AG08396 (cell line): ENCODE data around the gene KIF12.

Experiments used
- DNase-seq: peaks from one replicate; pipeline ENCODE4 v3.0.0; 2012; ENCODE audit warnings: low spot score, mixed read lengths

KIF12 gene

GRCh38 chr9:114065304-114065703 lies 33.8 kb downstream of the KIF12 start:
- no peak for DNase-seq

GRCh38 chr9:114061830-114062474 lies 37.1 kb downstream of the KIF12 start:
- no peak for DNase-seq

DNA sequence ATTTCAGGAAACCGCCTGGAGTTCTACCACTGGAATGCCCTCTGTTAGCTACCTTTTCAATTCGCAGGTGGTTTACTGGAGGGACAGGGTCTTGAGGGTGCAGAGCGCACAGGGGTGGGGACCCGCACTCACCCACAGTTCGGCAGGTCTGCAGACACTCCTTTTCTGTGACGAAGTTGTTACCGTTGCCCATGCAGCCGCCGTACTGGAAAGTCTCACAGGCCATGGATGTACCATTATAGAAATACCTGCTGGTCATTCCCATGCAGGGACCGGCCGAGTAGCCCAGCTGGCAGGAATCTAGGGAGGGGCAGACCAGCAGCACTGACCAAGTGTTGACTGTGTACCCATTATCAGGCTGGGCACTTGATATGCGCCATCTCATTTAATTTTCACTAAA lies 37.8 kb downstream of the KIF12 start:
- DNase-seq, result no peak

- DNase-seq, result no peak
These were observed 38.4 kb downstream of the KIF12 start for GRCh38 chr9:114060711-114061110.

DNA sequence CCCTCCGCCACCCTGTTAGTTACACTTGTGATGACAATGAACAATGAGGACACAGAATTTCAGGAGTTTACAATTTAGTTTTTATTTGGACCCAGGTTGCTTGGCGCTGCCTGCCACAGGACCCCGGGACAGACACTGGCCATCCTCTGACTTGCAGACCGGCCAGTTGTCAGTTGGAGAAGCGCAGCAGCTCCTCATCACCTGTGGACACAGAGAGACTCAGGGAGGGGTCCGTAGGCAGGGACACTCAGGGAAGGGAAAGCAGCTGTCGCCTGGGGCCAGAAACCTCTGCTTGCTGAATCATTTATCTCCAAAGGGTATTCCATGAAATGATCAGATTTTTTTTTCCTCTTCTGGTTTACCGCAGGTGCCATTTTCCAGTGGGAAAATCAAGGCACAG lies 39.0 kb downstream of the KIF12 start:
- DNase-seq, result no peak

DNA sequence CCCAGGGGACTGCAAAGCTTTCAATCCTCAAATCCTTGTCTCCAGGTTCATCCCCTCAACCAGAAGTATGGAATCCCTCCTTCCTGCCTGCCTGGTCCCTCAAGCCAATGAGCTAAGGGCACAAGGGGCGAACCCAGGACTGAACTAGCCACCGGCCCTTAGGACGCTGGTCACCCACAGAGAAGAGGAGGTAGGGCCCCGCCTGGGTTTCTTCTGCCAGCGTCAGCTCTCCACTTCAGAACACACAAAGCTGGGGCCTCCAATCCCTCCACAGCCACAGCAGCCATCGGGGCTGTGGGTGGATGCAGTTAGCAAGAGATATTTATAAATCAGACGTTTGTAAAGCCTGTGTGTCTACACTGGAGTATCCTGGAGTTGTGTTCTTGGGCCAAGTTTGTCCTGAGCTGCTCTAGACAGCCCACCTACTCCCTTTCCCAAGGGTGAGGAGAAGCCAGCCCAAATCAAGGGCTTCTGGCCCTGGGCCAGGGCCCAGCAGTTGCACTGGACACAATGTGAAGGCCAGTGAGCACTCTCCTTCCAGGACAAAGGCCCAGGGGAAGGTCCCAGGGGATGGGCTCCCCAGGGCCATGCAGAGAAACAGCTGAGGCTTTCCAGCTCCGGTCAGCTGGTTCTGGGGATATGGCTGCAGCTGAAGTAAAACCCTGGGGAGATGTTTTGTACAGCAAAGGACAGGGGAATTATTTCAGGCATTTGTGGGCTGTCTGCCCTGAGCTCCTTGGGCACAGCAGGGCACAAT lies 39.9 kb downstream of the KIF12 start:
- no peak for DNase-seq

- no peak for DNase-seq
These were observed 40.4 kb downstream of the KIF12 start for GRCh38 chr9:114058688-114059046.

- DNase-seq, result no peak
These were observed 41.8 kb downstream of the KIF12 start for GRCh38 chr9:114057161-114057885.

- DNase-seq, result no peak
These were observed 42.6 kb downstream of the KIF12 start for GRCh38 chr9:114056527-114056926.

GRCh38 chr9:114055894-114056293 lies 43.2 kb downstream of the KIF12 start:
- DNase-seq, result no peak

- no peak for DNase-seq
These were observed 44.0 kb downstream of the KIF12 start for GRCh38 chr9:114055061-114055460.

DNA sequence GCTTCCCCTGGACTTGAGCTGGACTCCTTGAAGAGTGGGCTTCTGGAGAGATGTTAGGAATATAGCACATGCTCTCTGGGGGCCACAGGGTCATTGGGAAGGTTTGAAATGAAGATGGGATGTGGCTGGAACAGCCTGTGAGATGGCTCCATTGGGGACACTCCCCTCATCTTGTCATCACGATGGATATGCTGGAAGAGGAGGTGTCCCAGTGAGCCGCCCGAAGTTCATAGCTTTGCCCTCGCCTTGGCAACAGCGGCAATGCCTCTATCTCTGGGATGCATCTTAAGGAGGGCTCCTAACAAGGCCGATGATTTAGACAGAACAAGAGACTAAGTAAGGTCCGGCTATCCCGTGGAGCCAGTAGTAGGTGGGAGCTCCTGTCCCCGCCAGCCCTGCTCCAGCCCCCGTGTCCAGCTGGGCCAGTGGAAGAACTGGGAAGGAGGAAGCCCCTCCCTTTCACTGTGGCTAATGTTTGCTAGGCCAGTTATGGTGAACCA lies 44.9 kb downstream of the KIF12 start:
- DNase-seq, result no peak

- DNase-seq, result no peak
These were observed 45.7 kb downstream of the KIF12 start for GRCh38 chr9:114053246-114054005.

GRCh38 chr9:114051706-114052105 lies 47.4 kb downstream of the KIF12 start:
- no peak for DNase-seq

GRCh38 chr9:114051281-114051680 lies 47.8 kb downstream of the KIF12 start:
- DNase-seq, result no peak

- no peak for DNase-seq
These were observed 48.4 kb downstream of the KIF12 start for GRCh38 chr9:114050646-114051045.

GRCh38 chr9:114050226-114050568 lies 48.9 kb downstream of the KIF12 start:
- no peak for DNase-seq

DNA sequence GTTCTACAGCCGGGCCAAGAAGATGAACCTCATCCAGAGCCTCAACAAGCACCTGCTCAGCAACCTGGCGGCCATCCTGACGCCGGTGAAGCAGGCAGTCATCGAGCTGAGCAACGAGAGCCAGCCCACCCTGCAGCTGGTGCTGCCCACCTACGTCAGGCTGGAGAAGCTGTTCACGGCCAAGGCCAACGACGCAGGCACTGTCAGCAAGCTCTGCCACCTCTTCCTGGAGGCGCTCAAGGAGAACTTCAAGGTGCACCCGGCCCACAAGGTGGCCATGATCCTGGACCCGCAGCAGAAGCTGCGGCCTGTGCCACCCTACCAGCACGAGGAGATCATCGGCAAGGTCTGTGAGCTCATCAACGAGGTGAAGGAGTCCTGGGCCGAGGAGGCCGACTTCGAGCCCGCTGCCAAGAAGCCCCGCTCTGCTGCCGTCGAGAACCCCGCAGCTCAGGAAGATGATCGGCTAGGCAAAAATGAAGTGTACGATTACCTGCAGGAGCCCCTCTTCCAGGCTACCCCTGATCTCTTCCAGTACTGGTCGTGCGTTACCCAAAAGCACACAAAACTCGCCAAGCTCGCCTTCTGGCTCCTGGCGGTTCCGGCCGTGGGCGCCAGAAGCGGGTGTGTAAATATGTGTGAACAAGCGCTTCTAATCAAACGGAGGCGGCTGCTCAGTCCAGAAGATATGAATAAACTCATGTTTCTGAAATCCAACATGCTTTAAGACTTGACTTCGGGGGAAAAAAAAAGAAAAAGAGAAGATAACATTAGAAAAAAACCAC lies 49.5 kb downstream of the KIF12 start:
- DNase-seq, result no peak

GRCh38 chr9:114048533-114049415 lies 50.3 kb downstream of the KIF12 start:
- DNase-seq, result no peak

DNA sequence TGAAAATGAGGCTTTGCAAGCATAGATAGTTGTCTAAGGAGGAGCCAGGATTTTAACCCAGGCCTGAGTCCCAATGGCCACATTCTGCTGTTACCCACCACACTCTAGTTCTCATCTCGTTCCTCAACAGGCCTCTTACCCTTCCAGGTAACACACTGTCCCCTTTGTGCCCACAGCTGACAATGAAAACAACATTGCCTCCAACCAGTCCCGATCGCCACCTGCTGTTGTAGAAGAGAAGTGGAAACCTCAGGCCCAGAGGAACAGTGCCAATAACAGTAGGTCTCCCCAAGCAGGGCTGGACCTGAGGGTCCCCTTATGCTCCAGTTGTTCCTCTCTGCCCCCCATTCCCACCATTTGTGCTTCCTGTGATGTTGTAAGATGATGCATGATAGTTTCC lies 51.4 kb downstream of the KIF12 start:
- no peak for DNase-seq

DNA sequence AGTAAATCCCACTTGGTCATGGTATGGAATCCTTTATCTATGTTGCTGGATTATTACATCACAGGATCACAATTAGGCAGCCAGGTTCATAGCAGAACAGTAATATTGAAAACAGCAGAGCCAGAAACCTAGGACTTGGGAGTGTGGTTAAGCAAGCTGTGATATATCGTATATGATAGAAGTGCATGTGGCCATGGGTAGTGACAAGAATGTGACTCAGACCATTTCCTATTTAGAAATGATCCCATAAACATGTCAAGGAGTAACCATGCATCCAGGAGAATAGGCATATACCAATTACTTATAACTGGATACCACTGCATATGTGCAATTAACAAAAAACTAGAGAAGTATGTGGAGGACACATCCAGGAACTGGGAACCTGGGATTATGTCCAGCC lies 52.2 kb downstream of the KIF12 start:
- DNase-seq, result no peak
